ENCODE data around the gene KEL. TPM values are rescaled to one million over a fixed set of nuclear protein-coding genes. Genes with fewer than 3 reads are reported as not detected.

KEL gene
- total RNA-seq, 4 donors from 2014 or later = not detected

GRCh38 chr7:142932386-142933091 lies 29.6 kb downstream of the KEL start:
- H3K4me1 ChIP-seq = no peaks in the 10 kb centered on the region
- H3K27me3 ChIP-seq = peaks cover 21% of the 10 kb centered on the region
- no peak for ATAC-seq
- TF ChIP-seq POLR2A (IDR thresholded peaks at IDR 0.05) = no peak
- H3K27ac ChIP-seq = no peak overlapping the region
- no peak overlapping the region for H3K4me3 ChIP-seq
- no peaks in the 10 kb centered on the region for H3K36me3 ChIP-seq
- WGBS, 2 donors (ENCODE audit: low coverage in 1 of 2) = 59 to 68% methylated on average over 3 to 5 of the region's 5 CpGs
- H3K9me3 ChIP-seq = no peaks in the 10 kb centered on the region

- no peak for ATAC-seq
- Histone ChIP-seq H3K36me3 (no peaks in the 10 kb centered on the region), H3K27me3 (peaks cover 21% of the 10 kb centered on the region), H3K27ac (no peak overlapping the region), H3K4me1 (no peaks in the 10 kb centered on the region), H3K4me3 (no peak overlapping the region), H3K9me3 (no peaks in the 10 kb centered on the region)
- TF ChIP-seq EP300 (IDR thresholded peaks at IDR 0.05) (no peak), POLR2AphosphoS5 (IDR thresholded peaks at IDR 0.05) (no peak), POLR2A (IDR thresholded peaks at IDR 0.05) (no peak), CTCF (IDR thresholded peaks at IDR 0.05) (no peak)
- WGBS, 2 donors (ENCODE audit: low coverage in 1 of 2) = 85 to 98% methylated on average over 5 of the region's 11 CpGs
Measured at GRCh38 chr7:142930126-142930730, 31.9 kb downstream of the KEL start.

GRCh38 chr7:142927949-142928348 lies 34.2 kb downstream of the KEL start:
- H3K36me3 ChIP-seq = no peaks in the 10 kb centered on the region
- H3K9me3 ChIP-seq = no peaks in the 10 kb centered on the region
- WGBS, 2 donors (ENCODE audit: low coverage in 1 of 2) = 61 to 85% methylated on average over 3 to 4 of the region's 8 CpGs
- peaks cover 14% of the 10 kb centered on the region for H3K27me3 ChIP-seq
- TF ChIP-seq POLR2AphosphoS5 (IDR thresholded peaks at IDR 0.05) (no peak), CTCF (IDR thresholded peaks at IDR 0.05) (no peak), POLR2A (IDR thresholded peaks at IDR 0.05) (no peak)
- no peak overlapping the region for H3K27ac ChIP-seq
- no peaks in the 10 kb centered on the region for H3K4me1 ChIP-seq
- no peak overlapping the region for H3K4me3 ChIP-seq
- ATAC-seq = no peak

GRCh38 chr7:142927085-142927745 lies 34.9 kb downstream of the KEL start:
- H3K36me3 ChIP-seq = no peaks in the 10 kb centered on the region
- no peaks in the 10 kb centered on the region for H3K9me3 ChIP-seq
- peaks cover 8% of the 10 kb centered on the region for H3K27me3 ChIP-seq
- no peak overlapping the region for H3K4me3 ChIP-seq
- 48 to 49% methylated on average over 7 of the region's 7 CpGs for WGBS, 2 donors (ENCODE audit: low coverage in 1 of 2)
- H3K27ac ChIP-seq = no peak overlapping the region
- ATAC-seq = peak; percentile 32
- no peak for TF ChIP-seq POLR2AphosphoS5 (IDR thresholded peaks at IDR 0.05)
- no peak for TF ChIP-seq POLR2A (IDR thresholded peaks at IDR 0.05)
- TF ChIP-seq CTCF (IDR thresholded peaks at IDR 0.05) = no peak
- no peak for TF ChIP-seq EP300 (IDR thresholded peaks at IDR 0.05)
- no peaks in the 10 kb centered on the region for H3K4me1 ChIP-seq

- H3K4me1 ChIP-seq = no peaks in the 10 kb centered on the region
- H3K36me3 ChIP-seq = no peaks in the 10 kb centered on the region
- no peak overlapping the region for H3K27ac ChIP-seq
- no peaks in the 10 kb centered on the region for H3K9me3 ChIP-seq
- WGBS, 2 donors (ENCODE audit: low coverage in 1 of 2) = 20 to 61% methylated on average over 1 to 5 of the region's 12 CpGs
- no peak for ATAC-seq
- TF ChIP-seq POLR2AphosphoS5 (IDR thresholded peaks at IDR 0.05) (no peak), EP300 (IDR thresholded peaks at IDR 0.05) (no peak), CTCF (IDR thresholded peaks at IDR 0.05) (no peak), POLR2A (IDR thresholded peaks at IDR 0.05) (no peak)
- H3K4me3 ChIP-seq = no peak overlapping the region
- peaks cover 8% of the 10 kb centered on the region for H3K27me3 ChIP-seq
Measured at GRCh38 chr7:142925413-142925812, 36.8 kb downstream of the KEL start.
